Suprapubic skin (tissue), 3 donors: ENCODE measurements around the gene CTNS.

Source experiments
- CTCF ChIP-seq, 2 donors: fragments of 200-600 bp in 1 of 2; fragments of 450-650 bp in 1 of 2; sonication (generic) in 1 of 2; IDR thresholded peaks; one replicate each; pipeline ENCODE4 v1.5.1; 2016 to 2019; ENCODE audit warnings: antibody characterized with exemption in 2 of 2, mild to moderate bottlenecking in 1 of 2, moderate library complexity in 1 of 2
- EP300 ChIP-seq: sonication (generic); formaldehyde crosslinking; IDR thresholded peaks from one replicate; pipeline ENCODE4 v1.6.1; 2017; ENCODE audit warnings: antibody characterized with exemption

GRCh38 chr17:3678095-3678820, 41.7 kb downstream of the CTNS start:
- TF ChIP-seq CTCF (IDR thresholded peaks at IDR 0.05) (no peak), EP300 (no peak)
